A673 (cell line): ENCODE data around the gene FOXJ3. TPM values are rescaled to one million over a fixed set of nuclear protein-coding genes. Genes with fewer than 3 reads are reported as not detected.

ENCODE experiments used
- BruUV-seq: library from RNA; stranded (reverse); fragments of 400-500 nt; replicated peaks from 2 replicates; lab custom pipeline; 2021; lab: Mats Ljungman, UMichigan
- CTCF ChIA-PET: fragments of 300-600 bp; sonication (Branson Sonifier 250); formaldehyde crosslinking; loops from one replicate; lab custom pipeline; 2022; ENCODE audit warnings: antibody characterized with exemption; lab: Charles Lee
- POLR2A ChIA-PET: fragments of 300-600 bp; sonication (Branson Sonifier 250); formaldehyde crosslinking; loops from one replicate; lab custom pipeline; 2022; ENCODE audit warnings: antibody characterized with exemption; ENCODE audit not compliant: low non-redundant PET; lab: Charles Lee
- DNase-seq: peaks from one replicate; pipeline ENCODE4 v3.0.0-alpha.2; 2015; ENCODE audit warnings: low spot score
- H3K27ac ChIP-seq: fragments of 200-600 bp; sonication (generic); 2 replicates; pipeline ENCODE4 v1.5.1; 2016; ENCODE audit warnings: mixed run types, low read depth, mild to moderate bottlenecking, mixed read lengths, antibody characterized with exemption, low read length; ENCODE audit not compliant: poor library complexity, severe bottlenecking
- H3K27me3 ChIP-seq: fragments of 200-600 bp; sonication (generic); replicated peaks from 2 replicates; pipeline ENCODE4 v1.6.1; 2017; ENCODE audit warnings: mixed run types, low read depth, mild to moderate bottlenecking, mixed read lengths, antibody characterized with exemption, low read length; ENCODE audit not compliant: insufficient read depth, poor library complexity
- H3K36me3 ChIP-seq: fragments of 200-600 bp; sonication (generic); 2 replicates; pipeline ENCODE4 v1.6.1; 2016; ENCODE audit warnings: mixed run types, mild to moderate bottlenecking, mixed read lengths, antibody characterized with exemption, low read length; ENCODE audit not compliant: insufficient read depth, poor library complexity, severe bottlenecking
- H3K4me1 ChIP-seq: fragments of 200-600 bp; sonication (generic); 2 replicates; pipeline ENCODE4 v1.6.1; 2017; ENCODE audit warnings: mixed run types, mild to moderate bottlenecking, mixed read lengths, antibody characterized with exemption, low read length; ENCODE audit not compliant: insufficient read depth, poor library complexity, severe bottlenecking
- H3K4me3 ChIP-seq: fragments of 200-600 bp; sonication (generic); 2 replicates; pipeline ENCODE4 v1.5.1; 2016; ENCODE audit warnings: low read depth, mixed run types, mild to moderate bottlenecking, mixed read lengths, low read length; ENCODE audit not compliant: poor library complexity, severe bottlenecking
- H3K9me3 ChIP-seq: fragments of 200-600 bp; sonication (generic); 2 replicates; pipeline ENCODE4 v1.6.1; 2016; ENCODE audit warnings: mixed run types, low read depth, mild to moderate bottlenecking, mixed read lengths, antibody characterized with exemption, low read length; ENCODE audit not compliant: poor library complexity, severe bottlenecking
- EZH2 ChIP-seq: fragments of 200-600 bp; sonication (generic); IDR thresholded peaks from 2 replicates; pipeline ENCODE4 v1.6.1; 2017; ENCODE audit warnings: borderline replicate concordance, low read depth, mild to moderate bottlenecking, mixed read lengths, antibody characterized with exemption, low read length; ENCODE audit not compliant: poor library complexity, severe bottlenecking
- intact Hi-C: fragments of 100-400 bp; cut with micrococcal nuclease; formaldehyde crosslinking; loops from one replicate; pipeline ENCODE4 v1.10.0; 2022; ENCODE audit not compliant: unreplicated experiment
- total RNA-seq: library from RNA; stranded (reverse); gene quantifications from 2 replicates; pipeline ENCODE4 v1.2.3, GENCODE V29; 2021
- TF ChIP-seq, protein P1 (sequence below): fragments of 300-800, 200-600 bp; sonication (generic); conservative IDR thresholded peaks from 2 replicates; pipeline ENCODE4 v1.5.1; 2017; ENCODE audit warnings: low read depth, mild to moderate bottlenecking, antibody characterized with exemption, low read length, moderate library complexity, mixed read lengths

The FOXJ3 gene
- total RNA-seq, 1 experiment from 2014 or later = 57.9 TPM

DNA sequence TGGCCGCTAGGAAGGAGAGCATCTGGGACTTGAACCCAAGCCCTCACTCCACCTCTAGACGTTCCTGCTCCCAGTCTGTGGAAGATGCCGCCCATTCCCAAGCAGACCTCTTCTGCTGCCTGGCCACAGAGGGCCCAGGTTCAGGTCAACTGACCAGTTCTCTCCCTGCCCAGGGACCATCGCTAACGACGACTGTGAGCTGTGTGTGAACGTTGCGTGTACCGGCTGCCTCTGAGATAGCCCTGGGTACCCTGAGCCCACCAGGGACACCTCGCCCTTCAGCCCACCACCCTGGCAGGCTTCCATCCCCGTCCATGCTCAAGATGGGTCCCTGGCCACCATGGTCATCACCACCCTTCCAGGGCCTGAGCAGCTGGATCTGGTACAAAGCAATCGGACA, 179.7 kb downstream of the FOXJ3 start:
- ChIA-PET CTCF (no interaction called here), POLR2A (no interaction called here)
- no peaks in the 10 kb centered on the region for H3K9me3 ChIP-seq
- TF ChIP-seq EZH2 = no peak
- TF ChIP-seq, protein P1, sequence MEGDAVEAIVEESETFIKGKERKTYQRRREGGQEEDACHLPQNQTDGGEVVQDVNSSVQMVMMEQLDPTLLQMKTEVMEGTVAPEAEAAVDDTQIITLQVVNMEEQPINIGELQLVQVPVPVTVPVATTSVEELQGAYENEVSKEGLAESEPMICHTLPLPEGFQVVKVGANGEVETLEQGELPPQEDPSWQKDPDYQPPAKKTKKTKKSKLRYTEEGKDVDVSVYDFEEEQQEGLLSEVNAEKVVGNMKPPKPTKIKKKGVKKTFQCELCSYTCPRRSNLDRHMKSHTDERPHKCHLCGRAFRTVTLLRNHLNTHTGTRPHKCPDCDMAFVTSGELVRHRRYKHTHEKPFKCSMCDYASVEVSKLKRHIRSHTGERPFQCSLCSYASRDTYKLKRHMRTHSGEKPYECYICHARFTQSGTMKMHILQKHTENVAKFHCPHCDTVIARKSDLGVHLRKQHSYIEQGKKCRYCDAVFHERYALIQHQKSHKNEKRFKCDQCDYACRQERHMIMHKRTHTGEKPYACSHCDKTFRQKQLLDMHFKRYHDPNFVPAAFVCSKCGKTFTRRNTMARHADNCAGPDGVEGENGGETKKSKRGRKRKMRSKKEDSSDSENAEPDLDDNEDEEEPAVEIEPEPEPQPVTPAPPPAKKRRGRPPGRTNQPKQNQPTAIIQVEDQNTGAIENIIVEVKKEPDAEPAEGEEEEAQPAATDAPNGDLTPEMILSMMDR = no peak
- no peak overlapping the region for H3K27ac ChIP-seq
- BruUV-seq = no TSS peak
- intact Hi-C loops = no loop called here
- no peak for DNase-seq
- H3K4me3 ChIP-seq = no peak overlapping the region
- no peaks in the 10 kb centered on the region for H3K4me1 ChIP-seq
- no peaks in the 10 kb centered on the region for H3K36me3 ChIP-seq
- H3K27me3 ChIP-seq = no peaks in the 10 kb centered on the region

DNA sequence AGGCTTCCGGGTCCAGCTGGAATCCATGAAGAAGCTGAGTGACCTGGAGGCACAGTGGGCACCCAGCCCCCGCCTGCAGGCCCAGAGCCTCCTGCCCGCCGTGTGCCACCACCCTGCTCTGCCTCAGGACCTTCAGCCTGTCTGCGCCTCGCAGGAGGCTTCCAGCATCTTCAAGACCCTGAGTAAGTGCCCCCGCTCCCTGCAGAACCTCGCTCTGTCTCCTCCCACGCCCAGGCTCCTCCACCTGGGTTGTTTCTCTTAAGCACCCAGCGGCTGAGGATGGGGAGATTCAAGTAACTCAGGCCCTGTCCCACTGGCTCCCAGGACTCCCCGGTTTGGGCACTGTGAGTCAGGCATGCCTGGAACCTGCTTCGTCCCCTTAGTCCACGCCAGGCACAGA, 180.3 kb downstream of the FOXJ3 start:
- Histone ChIP-seq H3K9me3 (no peaks in the 10 kb centered on the region), H3K27ac (no peak overlapping the region), H3K27me3 (no peaks in the 10 kb centered on the region), H3K36me3 (no peaks in the 10 kb centered on the region), H3K4me1 (no peaks in the 10 kb centered on the region), H3K4me3 (no peak overlapping the region)
- BruUV-seq = no TSS peak
- TF ChIP-seq, protein P1 = no peak
- no peak for TF ChIP-seq EZH2
- CTCF ChIA-PET = no interaction called here
- POLR2A ChIA-PET = no interaction called here
- DNase-seq = no peak
- intact Hi-C loops = no loop called here

DNA sequence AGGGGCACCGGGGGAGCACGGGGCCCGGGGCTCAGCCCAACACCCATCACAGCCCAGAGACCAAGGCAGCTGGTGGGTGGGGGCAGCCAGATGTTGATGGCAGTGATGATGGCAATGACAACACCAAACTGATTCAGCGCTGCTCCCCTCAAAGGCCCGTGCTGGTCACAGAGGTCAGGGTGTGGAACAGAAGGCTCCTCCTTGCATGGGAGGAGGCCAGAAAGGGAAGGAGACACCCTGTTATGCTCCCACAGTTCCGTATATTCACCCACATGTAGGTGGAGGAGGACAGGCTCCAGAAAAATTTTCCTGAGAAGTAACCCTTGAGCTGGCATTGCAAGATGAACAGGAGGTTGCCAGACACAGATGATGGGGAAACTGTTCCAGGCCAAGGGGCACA, 181.4 kb downstream of the FOXJ3 start:
- Histone ChIP-seq H3K9me3 (no peaks in the 10 kb centered on the region), H3K36me3 (no peaks in the 10 kb centered on the region), H3K4me3 (no peak overlapping the region), H3K27me3 (peaks cover 2% of the 10 kb centered on the region), H3K4me1 (no peaks in the 10 kb centered on the region), H3K27ac (no peak overlapping the region)
- no peak for DNase-seq
- no peak for TF ChIP-seq EZH2
- TF ChIP-seq, protein P1 = no peak
- no TSS peak for BruUV-seq
- ChIA-PET CTCF (no interaction called here), POLR2A (no interaction called here)
- intact Hi-C loops = no loop called here
